ENCODE results near the gene MYORG. TPM values are rescaled to one million over a fixed set of nuclear protein-coding genes. Genes with fewer than 3 reads are reported as not detected.
A peak's percentile ranks its signal among the peaks of the same experiment; 100 is the strongest.

The MYORG gene
- total RNA-seq, 4 donors from 2014 or later, result 7.8 to 27.2 (median 15.4) TPM

- no peaks in the 10 kb centered on the region for H3K36me3 ChIP-seq
- H3K27ac ChIP-seq (replicated peaks in 1 of 4), result no peak overlapping the region
- TF ChIP-seq POLR2A (IDR thresholded peaks at IDR 0.05; ENCODE audit: low read depth) (no peak), EP300 (IDR thresholded peaks at IDR 0.05) (no peak), POLR2AphosphoS5 (IDR thresholded peaks at IDR 0.05) (no peak)
- TF ChIP-seq, protein P1, sequence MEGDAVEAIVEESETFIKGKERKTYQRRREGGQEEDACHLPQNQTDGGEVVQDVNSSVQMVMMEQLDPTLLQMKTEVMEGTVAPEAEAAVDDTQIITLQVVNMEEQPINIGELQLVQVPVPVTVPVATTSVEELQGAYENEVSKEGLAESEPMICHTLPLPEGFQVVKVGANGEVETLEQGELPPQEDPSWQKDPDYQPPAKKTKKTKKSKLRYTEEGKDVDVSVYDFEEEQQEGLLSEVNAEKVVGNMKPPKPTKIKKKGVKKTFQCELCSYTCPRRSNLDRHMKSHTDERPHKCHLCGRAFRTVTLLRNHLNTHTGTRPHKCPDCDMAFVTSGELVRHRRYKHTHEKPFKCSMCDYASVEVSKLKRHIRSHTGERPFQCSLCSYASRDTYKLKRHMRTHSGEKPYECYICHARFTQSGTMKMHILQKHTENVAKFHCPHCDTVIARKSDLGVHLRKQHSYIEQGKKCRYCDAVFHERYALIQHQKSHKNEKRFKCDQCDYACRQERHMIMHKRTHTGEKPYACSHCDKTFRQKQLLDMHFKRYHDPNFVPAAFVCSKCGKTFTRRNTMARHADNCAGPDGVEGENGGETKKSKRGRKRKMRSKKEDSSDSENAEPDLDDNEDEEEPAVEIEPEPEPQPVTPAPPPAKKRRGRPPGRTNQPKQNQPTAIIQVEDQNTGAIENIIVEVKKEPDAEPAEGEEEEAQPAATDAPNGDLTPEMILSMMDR (IDR thresholded peaks at IDR 0.05), result no peak
- H3K9me3 ChIP-seq, result no peaks in the 10 kb centered on the region
- WGBS, result 67% methylated on average over 1 of the region's 1 CpG
- peaks cover 14 to 55% (median 46%) of the 10 kb centered on the region in 4 donors for H3K4me1 ChIP-seq
- intact Hi-C loops (cut with DNase I), result loop anchor here (10.0 kb wide), 1 partner anchor 274 kb away; no protein-coding TSS in a partner anchor
- no peak for DNase-seq (ENCODE audit: extremely low spot score)
- no peaks in the 10 kb centered on the region for H3K27me3 ChIP-seq
- H3K4me3 ChIP-seq, result no peak overlapping the region
Measured at GRCh38 chr9:34331196-34331595, 45.5 kb downstream of the MYORG start.

GRCh38 chr9:34328987-34329832 lies 47.5 kb downstream of the MYORG start, which contains the start of the genes KIF24 and NUDT2:
TSS of gene KIF24 (minus strand) at chr9:34329268. CDS start at chr9:34311346, 17,922 bp downstream.
TSS of gene NUDT2 (plus strand) at chr9:34329569. CDS start at chr9:34339040, 9,471 bp downstream.
- intact Hi-C loops (cut with DNase I), result loop anchor here (10.0 kb wide), 1 partner anchor 154 kb away; the partner anchor contains the start of gene UBAP1
- peaks cover 14 to 44% (median 38%) of the 10 kb centered on the region in 4 donors for H3K4me1 ChIP-seq
- peak; percentile 99 for DNase-seq (ENCODE audit: extremely low spot score)

DNA sequence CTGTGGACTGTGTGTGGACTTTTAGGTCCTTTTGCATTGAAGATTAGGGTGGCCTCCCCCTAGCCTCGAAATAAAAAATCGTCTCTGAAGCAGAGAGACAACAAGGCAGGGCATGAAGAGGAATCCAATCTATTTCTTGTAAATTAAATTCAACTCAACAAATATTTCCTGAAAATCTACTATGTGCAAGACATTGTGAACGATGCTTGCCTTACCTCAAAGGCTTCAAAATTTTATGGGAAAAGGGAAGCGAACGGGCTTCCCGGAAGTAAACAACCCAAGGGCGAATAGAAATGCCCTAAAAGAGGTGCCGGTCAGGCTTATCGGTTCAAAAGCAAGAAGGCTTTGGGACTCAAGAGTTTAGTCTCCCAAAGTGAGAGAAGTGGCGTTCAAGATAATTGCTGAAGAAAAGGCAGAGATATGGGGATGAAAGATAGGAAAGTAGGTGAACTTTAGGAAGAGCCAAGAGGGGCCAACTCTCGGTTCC lies 48.2 kb downstream of the MYORG start:
- intact Hi-C loops (cut with DNase I), result loop anchor here (10.0 kb wide), 1 partner anchor 154 kb away; the partner anchor contains the start of gene UBAP1
- no peaks in the 10 kb centered on the region for H3K9me3 ChIP-seq
- peak overlapping the region; percentile 72 to 94 (median 83) for H3K27ac ChIP-seq (replicated peaks in 1 of 4)
- TF ChIP-seq, protein P1 (IDR thresholded peaks at IDR 0.05), result no peak
- TF ChIP-seq POLR2AphosphoS5 (IDR thresholded peaks at IDR 0.05) (no peak), POLR2A (IDR thresholded peaks at IDR 0.05; ENCODE audit: low read depth) (no peak), EP300 (IDR thresholded peaks at IDR 0.05) (no peak)
- no peak for DNase-seq (ENCODE audit: extremely low spot score)
- H3K4me3 ChIP-seq, result peak overlapping the region; percentile 70 to 81 (median 76)
- H3K36me3 ChIP-seq, result no peaks in the 10 kb centered on the region
- under 1% methylated on average over 11 of the region's 11 CpGs for WGBS
- no peaks in the 10 kb centered on the region for H3K27me3 ChIP-seq
- peaks cover 14 to 37% (median 32%) of the 10 kb centered on the region in 4 donors for H3K4me1 ChIP-seq

More at GRCh38 chr9:34328987-34329832, 47.5 kb downstream of the MYORG start, which contains the start of the genes KIF24 and NUDT2:
- H3K27ac ChIP-seq (replicated peaks in 1 of 4), result peak within 1 kb of the TSS; percentile 92 to 96 (median 94)
- H3K27me3 ChIP-seq, result no peaks in the 10 kb centered on the region
- H3K9me3 ChIP-seq, result no peaks in the 10 kb centered on the region
- 0% methylated on average over 49 of the region's 64 CpGs for WGBS
- peak within 1 kb of the TSS; percentile 70 to 81 (median 76) for H3K4me3 ChIP-seq
- TF ChIP-seq POLR2AphosphoS5 (IDR thresholded peaks at IDR 0.05) (peak; percentile 85 to 91), POLR2A (IDR thresholded peaks at IDR 0.05; ENCODE audit: low read depth) (peak; percentile 20)
- TF ChIP-seq, protein P1 (IDR thresholded peaks at IDR 0.05), result no peak
- no peaks in the 10 kb centered on the region for H3K36me3 ChIP-seq

DNA sequence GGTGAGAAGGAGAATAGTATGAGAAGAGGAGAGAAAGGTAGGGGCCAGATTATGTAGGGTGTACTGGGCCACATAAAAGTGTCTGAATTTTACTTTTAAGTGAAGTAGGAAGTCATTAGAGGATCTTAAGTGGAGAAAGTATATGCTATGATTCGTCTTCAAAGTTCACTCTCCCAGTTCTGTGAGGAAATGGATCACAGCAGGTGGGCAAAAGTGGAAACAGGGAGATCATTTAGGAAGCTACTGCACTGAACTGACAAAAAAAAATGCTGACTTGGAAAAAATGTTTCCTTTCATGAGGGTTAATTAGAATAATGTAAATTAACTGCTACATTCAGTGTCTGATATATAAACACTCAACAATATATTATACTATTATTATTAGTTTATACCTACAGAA lies 50.0 kb downstream of the MYORG start:
- intact Hi-C loops (cut with DNase I), result loop anchor here (10.0 kb wide), 1 partner anchor 152 kb away; the partner anchor contains the start of gene UBAP1
- TF ChIP-seq POLR2A (IDR thresholded peaks at IDR 0.05; ENCODE audit: low read depth) (no peak), EP300 (IDR thresholded peaks at IDR 0.05) (no peak), POLR2AphosphoS5 (IDR thresholded peaks at IDR 0.05) (no peak)
- TF ChIP-seq, protein P1 (IDR thresholded peaks at IDR 0.05), result no peak

More for the DNA sequence above, 50.0 kb downstream of the MYORG start:
- Histone ChIP-seq H3K9me3 (no peaks in the 10 kb centered on the region), H3K4me3 (no peak overlapping the region), H3K27ac (replicated peaks in 1 of 4) (no peak overlapping the region), H3K4me1 (peaks cover 14 to 21% (median 19%) of the 10 kb centered on the region in 4 donors), H3K27me3 (no peaks in the 10 kb centered on the region), H3K36me3 (no peaks in the 10 kb centered on the region)
- DNase-seq (ENCODE audit: extremely low spot score), result no peak
- WGBS, result 67% methylated on average over 1 of the region's 1 CpG
